Measurements from ENCODE around the gene RBM18.

The RBM18 gene

DNA sequence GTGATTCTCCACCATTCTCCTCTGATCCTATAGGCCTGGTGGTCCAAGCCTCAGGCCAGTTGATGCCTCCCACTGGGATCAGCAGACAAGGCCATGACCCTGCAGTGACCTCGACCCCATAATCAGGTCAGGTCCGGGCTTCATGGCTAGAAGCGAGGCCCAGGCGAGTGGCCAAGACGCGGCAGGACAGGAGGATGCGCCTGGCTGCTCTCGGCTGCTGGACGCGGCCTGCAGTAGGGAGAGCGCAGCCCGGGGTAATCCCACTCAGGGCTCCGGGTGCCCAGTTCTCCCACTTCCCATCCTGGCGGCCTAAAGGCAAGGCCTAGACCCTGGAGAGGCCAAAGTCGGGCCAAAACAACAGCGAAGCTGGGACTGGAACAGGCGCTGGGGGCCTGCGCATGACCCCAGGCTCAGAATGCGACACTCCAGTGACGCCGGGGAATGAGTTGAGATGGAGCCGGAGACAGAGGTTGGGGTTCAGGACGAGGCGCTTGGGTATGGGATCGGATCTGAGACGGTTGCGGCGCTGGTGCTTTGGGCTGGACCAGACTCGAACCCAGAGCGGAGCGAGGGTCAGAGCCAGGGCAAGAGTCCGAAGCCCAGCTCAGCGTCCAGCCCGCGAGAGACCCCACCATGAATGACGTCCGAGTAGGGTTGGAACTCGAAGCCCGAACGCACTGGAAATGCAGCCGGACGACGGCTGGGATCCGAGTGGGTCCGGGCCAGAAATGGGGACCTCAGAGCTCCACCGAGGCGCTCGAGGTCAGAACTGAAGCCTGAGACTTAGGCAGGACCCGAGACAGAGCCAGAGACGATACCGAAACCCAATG is 39.1 kb downstream of the RBM18 start:
- Histone ChIP-seq H3K4me1 (ENCODE audit: control insufficient read depth, low read depth, low read length) (no peaks in the 10 kb centered on the region), H2BK120ac (ENCODE audit: low read depth, low read length) (no peak overlapping the region), H2AK5ac (ENCODE audit: low read length) (no peak overlapping the region), H3K27me3 (ENCODE audit: insufficient read depth, low read length, poor library complexity) (peaks cover 89% of the 10 kb centered on the region), H3K4me2 (ENCODE audit: low read length) (no peak overlapping the region), H3K56ac (ENCODE audit: low read length) (no peak overlapping the region), H3K79me2 (ENCODE audit: control insufficient read depth, insufficient read depth, low read length) (no peaks in the 10 kb centered on the region), H3K4ac (ENCODE audit: low read depth, low read length) (no peak overlapping the region), H2BK15ac (replicated peaks; ENCODE audit: low read depth) (no peak overlapping the region), H3K23ac (ENCODE audit: low read length) (peak overlapping the region; percentile 66), H2BK5ac (ENCODE audit: low read length) (no peak overlapping the region), H4K5ac (ENCODE audit: low read length) (no peak overlapping the region), H3K79me1 (ENCODE audit: low read length) (no peaks in the 10 kb centered on the region), H3K9ac (ENCODE audit: low read length) (no peak overlapping the region), H3K18ac (ENCODE audit: low read length) (no peak overlapping the region), H3K36me3 (ENCODE audit: control insufficient read depth, insufficient read depth, low read length) (no peaks in the 10 kb centered on the region), H3K27ac (ENCODE audit: low read depth, low read length) (no peak overlapping the region), H3K4me3 (ENCODE audit: low read length) (no peak overlapping the region), H4K8ac (ENCODE audit: low read depth, low read length) (no peak overlapping the region)
- no peak for DNase-seq
- WGBS (ENCODE audit: extremely low coverage, insufficient coverage, low lambda C conversion rate), result no CpG with 5 or more reads among the region's 51 CpGs

DNA sequence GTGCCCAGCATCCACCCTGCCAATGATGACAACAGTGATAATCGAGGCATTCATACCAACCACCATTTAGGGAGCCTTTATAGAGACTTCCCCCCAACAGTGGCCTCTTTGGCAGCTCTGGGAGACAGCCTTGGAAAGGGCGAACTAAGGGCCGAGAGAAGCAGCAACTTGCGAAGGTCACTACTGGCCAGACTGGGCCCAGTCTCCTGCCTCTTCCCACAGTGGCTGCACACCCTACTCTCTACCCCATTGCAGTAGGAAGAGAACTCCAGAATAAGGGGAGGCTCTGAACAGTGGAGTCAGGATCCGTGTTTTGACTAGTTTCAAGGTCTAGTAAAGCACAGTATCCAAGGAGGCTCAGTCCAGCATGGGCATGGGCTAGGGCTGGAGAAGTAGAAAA is 41.2 kb downstream of the RBM18 start:
- whole genome bisulfite sequencing (ENCODE audit: extremely low coverage, insufficient coverage, low lambda C conversion rate), result no CpG with 5 or more reads among the region's 5 CpGs
- H4K5ac ChIP-seq (ENCODE audit: low read length), result no peak overlapping the region
- no peak overlapping the region for H3K4me3 ChIP-seq (ENCODE audit: low read length)
- H3K18ac ChIP-seq (ENCODE audit: low read length), result no peak overlapping the region
- no peak overlapping the region for H2BK120ac ChIP-seq (ENCODE audit: low read depth, low read length)
- H3K79me1 ChIP-seq (ENCODE audit: low read length), result no peaks in the 10 kb centered on the region
- DNase-seq, result no peak
- H3K9ac ChIP-seq (ENCODE audit: low read length), result no peak overlapping the region
- no peak overlapping the region for H3K4ac ChIP-seq (ENCODE audit: low read depth, low read length)
- H2BK5ac ChIP-seq (ENCODE audit: low read length), result no peak overlapping the region
- no peaks in the 10 kb centered on the region for H3K36me3 ChIP-seq (ENCODE audit: control insufficient read depth, insufficient read depth, low read length)
- no peaks in the 10 kb centered on the region for H3K4me1 ChIP-seq (ENCODE audit: control insufficient read depth, low read depth, low read length)
- no peak overlapping the region for H3K4me2 ChIP-seq (ENCODE audit: low read length)
- H2AK5ac ChIP-seq (ENCODE audit: low read length), result no peak overlapping the region
- no peak overlapping the region for H3K27ac ChIP-seq (ENCODE audit: low read depth, low read length)
- no peak overlapping the region for H3K56ac ChIP-seq (ENCODE audit: low read length)
- H2BK15ac ChIP-seq (replicated peaks; ENCODE audit: low read depth), result no peak overlapping the region
- no peak overlapping the region for H3K23ac ChIP-seq (ENCODE audit: low read length)
- no peaks in the 10 kb centered on the region for H3K79me2 ChIP-seq (ENCODE audit: control insufficient read depth, insufficient read depth, low read length)
- no peak overlapping the region for H4K8ac ChIP-seq (ENCODE audit: low read depth, low read length)
- peaks cover 91% of the 10 kb centered on the region for H3K27me3 ChIP-seq (ENCODE audit: insufficient read depth, low read length, poor library complexity)

DNA sequence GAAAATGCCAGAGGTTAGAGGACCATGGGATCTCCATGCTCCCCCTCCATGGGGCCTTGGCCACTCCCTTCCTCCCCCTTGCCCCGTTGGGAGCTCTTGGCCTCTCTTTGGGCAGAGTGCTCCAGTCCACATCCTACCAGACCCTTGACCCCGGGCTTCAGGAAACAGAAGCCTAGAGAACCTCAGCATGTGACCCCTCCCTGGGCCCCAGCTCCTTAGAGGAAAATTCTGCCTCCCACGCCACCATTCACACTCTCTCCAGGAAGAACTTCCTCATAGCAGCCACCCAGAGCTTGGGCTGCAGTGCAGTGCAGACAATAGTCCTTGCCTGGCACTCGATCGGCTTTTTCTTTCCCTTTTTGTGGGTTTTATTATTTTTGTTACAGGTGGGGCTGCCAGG is 41.8 kb downstream of the RBM18 start:
- no peak overlapping the region for H3K23ac ChIP-seq (ENCODE audit: low read length)
- H2BK120ac ChIP-seq (ENCODE audit: low read depth, low read length), result no peak overlapping the region
- no peak overlapping the region for H3K4me3 ChIP-seq (ENCODE audit: low read length)
- H4K5ac ChIP-seq (ENCODE audit: low read length), result no peak overlapping the region
- DNase-seq, result no peak
- no peak overlapping the region for H2BK15ac ChIP-seq (replicated peaks; ENCODE audit: low read depth)
- no peak overlapping the region for H3K9ac ChIP-seq (ENCODE audit: low read length)
- peaks cover 93% of the 10 kb centered on the region for H3K27me3 ChIP-seq (ENCODE audit: insufficient read depth, low read length, poor library complexity)
- no peak overlapping the region for H3K56ac ChIP-seq (ENCODE audit: low read length)
- no peaks in the 10 kb centered on the region for H3K36me3 ChIP-seq (ENCODE audit: control insufficient read depth, insufficient read depth, low read length)
- H3K27ac ChIP-seq (ENCODE audit: low read depth, low read length), result no peak overlapping the region
- no peak overlapping the region for H2AK5ac ChIP-seq (ENCODE audit: low read length)
- H3K4me1 ChIP-seq (ENCODE audit: control insufficient read depth, low read depth, low read length), result no peaks in the 10 kb centered on the region
- no peaks in the 10 kb centered on the region for H3K79me2 ChIP-seq (ENCODE audit: control insufficient read depth, insufficient read depth, low read length)
- no peak overlapping the region for H2BK5ac ChIP-seq (ENCODE audit: low read length)
- H3K4ac ChIP-seq (ENCODE audit: low read depth, low read length), result no peak overlapping the region
- H4K8ac ChIP-seq (ENCODE audit: low read depth, low read length), result no peak overlapping the region
- WGBS (ENCODE audit: extremely low coverage, insufficient coverage, low lambda C conversion rate), result no CpG with 5 or more reads among the region's 5 CpGs
- no peak overlapping the region for H3K4me2 ChIP-seq (ENCODE audit: low read length)
- no peak overlapping the region for H3K18ac ChIP-seq (ENCODE audit: low read length)
- H3K79me1 ChIP-seq (ENCODE audit: low read length), result no peaks in the 10 kb centered on the region

DNA sequence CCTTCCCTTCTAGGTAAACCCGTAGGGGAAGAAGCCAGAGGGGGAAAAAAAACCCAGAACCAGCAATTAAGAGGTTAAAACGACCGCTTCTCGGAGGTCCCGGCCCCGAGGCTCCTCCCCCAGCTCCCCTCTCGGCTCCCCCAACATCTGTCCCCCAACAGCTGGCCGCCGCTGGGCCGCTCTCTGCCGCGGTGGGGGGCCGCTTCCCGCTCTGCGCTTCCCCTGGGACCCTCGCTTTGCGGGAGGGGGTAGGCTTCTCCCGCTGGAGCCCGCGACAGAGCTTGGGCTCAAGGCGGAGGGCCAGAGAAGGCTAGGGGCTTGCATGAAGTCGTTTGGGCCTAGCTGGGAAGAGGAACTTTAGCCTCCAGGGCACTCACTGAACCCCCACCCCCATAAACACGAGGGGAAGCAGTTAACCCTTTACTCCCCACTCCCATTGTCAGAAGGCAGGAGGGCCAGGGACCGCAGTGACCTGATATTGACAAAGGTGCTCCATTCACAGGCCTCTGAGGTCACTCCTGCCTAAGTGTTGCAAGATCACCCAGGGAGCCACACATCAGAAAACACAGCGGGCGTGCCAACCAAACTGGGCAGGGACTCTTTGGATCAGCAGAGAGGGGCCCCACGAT is 43.3 kb downstream of the RBM18 start:
- no peak overlapping the region for H2BK15ac ChIP-seq (replicated peaks; ENCODE audit: low read depth)
- H3K27ac ChIP-seq (ENCODE audit: low read depth, low read length), result no peak overlapping the region
- no peak overlapping the region for H4K5ac ChIP-seq (ENCODE audit: low read length)
- no peak overlapping the region for H3K4me3 ChIP-seq (ENCODE audit: low read length)
- H4K8ac ChIP-seq (ENCODE audit: low read depth, low read length), result no peak overlapping the region
- no peaks in the 10 kb centered on the region for H3K36me3 ChIP-seq (ENCODE audit: control insufficient read depth, insufficient read depth, low read length)
- H3K4ac ChIP-seq (ENCODE audit: low read depth, low read length), result no peak overlapping the region
- no peaks in the 10 kb centered on the region for H3K79me1 ChIP-seq (ENCODE audit: low read length)
- H3K23ac ChIP-seq (ENCODE audit: low read length), result no peak overlapping the region
- H2BK5ac ChIP-seq (ENCODE audit: low read length), result no peak overlapping the region
- H3K79me2 ChIP-seq (ENCODE audit: control insufficient read depth, insufficient read depth, low read length), result no peaks in the 10 kb centered on the region
- DNase-seq, result peak; percentile 38
- no peak overlapping the region for H2BK120ac ChIP-seq (ENCODE audit: low read depth, low read length)
- no peak overlapping the region for H3K9ac ChIP-seq (ENCODE audit: low read length)
- H3K4me1 ChIP-seq (ENCODE audit: control insufficient read depth, low read depth, low read length), result no peaks in the 10 kb centered on the region
- peak overlapping the region; percentile 33 for H3K4me2 ChIP-seq (ENCODE audit: low read length)
- no peak overlapping the region for H2AK5ac ChIP-seq (ENCODE audit: low read length)
- no peak overlapping the region for H3K56ac ChIP-seq (ENCODE audit: low read length)
- H3K18ac ChIP-seq (ENCODE audit: low read length), result no peak overlapping the region
- peaks cover 91% of the 10 kb centered on the region for H3K27me3 ChIP-seq (ENCODE audit: insufficient read depth, low read length, poor library complexity)
- WGBS (ENCODE audit: extremely low coverage, insufficient coverage, low lambda C conversion rate), result no CpG with 5 or more reads among the region's 27 CpGs

DNA sequence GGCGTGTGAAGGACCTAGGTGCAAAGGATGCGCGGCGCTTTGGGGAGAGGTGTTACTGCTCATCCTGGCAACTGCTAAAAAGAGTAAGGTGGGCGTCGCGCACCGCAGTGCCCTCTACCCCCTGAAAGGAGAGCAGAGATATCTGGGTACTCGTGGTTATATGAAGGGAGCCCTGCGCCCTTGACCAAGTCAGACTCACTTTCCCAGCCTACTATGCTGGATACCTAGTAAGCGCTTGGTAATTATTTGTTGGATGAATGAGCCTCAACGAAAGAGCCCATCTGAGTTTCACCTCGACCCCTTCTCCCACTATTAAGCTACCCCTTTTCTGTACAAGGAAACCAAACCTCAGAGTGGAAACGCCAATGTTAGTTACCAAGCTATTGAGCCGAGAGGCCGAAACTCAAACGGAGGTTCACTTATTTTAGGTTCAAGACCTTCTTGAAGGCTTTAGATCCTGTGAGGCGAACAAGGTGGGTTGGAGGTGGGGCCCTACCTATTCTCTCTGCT is 43.9 kb downstream of the RBM18 start:
- peak; percentile 13 for DNase-seq
- no peak overlapping the region for H2BK5ac ChIP-seq (ENCODE audit: low read length)
- H3K79me1 ChIP-seq (ENCODE audit: low read length), result no peaks in the 10 kb centered on the region
- no peak overlapping the region for H3K4me2 ChIP-seq (ENCODE audit: low read length)
- no peaks in the 10 kb centered on the region for H3K4me1 ChIP-seq (ENCODE audit: control insufficient read depth, low read depth, low read length)
- H4K8ac ChIP-seq (ENCODE audit: low read depth, low read length), result no peak overlapping the region
- H3K27ac ChIP-seq (ENCODE audit: low read depth, low read length), result no peak overlapping the region
- H3K23ac ChIP-seq (ENCODE audit: low read length), result no peak overlapping the region
- no peak overlapping the region for H4K5ac ChIP-seq (ENCODE audit: low read length)
- no peak overlapping the region for H3K4ac ChIP-seq (ENCODE audit: low read depth, low read length)
- no peak overlapping the region for H2AK5ac ChIP-seq (ENCODE audit: low read length)
- no peaks in the 10 kb centered on the region for H3K79me2 ChIP-seq (ENCODE audit: control insufficient read depth, insufficient read depth, low read length)
- peaks cover 91% of the 10 kb centered on the region for H3K27me3 ChIP-seq (ENCODE audit: insufficient read depth, low read length, poor library complexity)
- no peak overlapping the region for H3K56ac ChIP-seq (ENCODE audit: low read length)
- H3K36me3 ChIP-seq (ENCODE audit: control insufficient read depth, insufficient read depth, low read length), result no peaks in the 10 kb centered on the region
- no peak overlapping the region for H2BK120ac ChIP-seq (ENCODE audit: low read depth, low read length)
- H3K9ac ChIP-seq (ENCODE audit: low read length), result no peak overlapping the region
- WGBS (ENCODE audit: extremely low coverage, insufficient coverage, low lambda C conversion rate), result no CpG with 5 or more reads among the region's 18 CpGs
- no peak overlapping the region for H3K4me3 ChIP-seq (ENCODE audit: low read length)
- no peak overlapping the region for H2BK15ac ChIP-seq (replicated peaks; ENCODE audit: low read depth)
- no peak overlapping the region for H3K18ac ChIP-seq (ENCODE audit: low read length)
